RWPE1 (cell line): ENCODE data around the gene TMEM198.

Source experiments
- CTCF ChIA-PET: fragments of 350-600 bp; sonication (Branson Sonifier 250); formaldehyde crosslinking; extraction: SDS; loops from one replicate; lab custom pipeline; 2021; lab: Yijun Ruan, JAX
- POLR2A ChIA-PET: fragments of 400-600 bp; formaldehyde crosslinking; extraction: SDS; loops from one replicate; lab custom pipeline; 2020; ENCODE audit warnings: antibody characterized with exemption; ENCODE audit not compliant: low non-redundant PET; lab: Yijun Ruan, JAX
- DNase-seq: peaks from one replicate; pipeline ENCODE4 v3.0.0; 2012; ENCODE audit warnings: low spot score
- H3K27ac ChIP-seq: fragments of 450-650 bp; 2 replicates; pipeline ENCODE4 v1.5.1; 2017
- CTCF ChIP-seq: fragments of 450-650 bp; conservative IDR thresholded peaks from 2 replicates; pipeline ENCODE4 v1.5.1; 2017; ENCODE audit warnings: low read depth, mild to moderate bottlenecking

The TMEM198 gene

GRCh38 chr2:219591091-219591490 is 47.3 kb downstream of the TMEM198 start:
- CTCF ChIA-PET, result no interaction called here
- TF ChIP-seq CTCF, result no peak
- H3K27ac ChIP-seq, result no peak overlapping the region
- POLR2A ChIA-PET, result no interaction called here
- DNase-seq, result no peak

GRCh38 chr2:219592736-219593135 is 48.9 kb downstream of the TMEM198 start:
- CTCF ChIA-PET, result no interaction called here
- no peak for TF ChIP-seq CTCF
- POLR2A ChIA-PET, result no interaction called here
- no peak overlapping the region for H3K27ac ChIP-seq
- no peak for DNase-seq

GRCh38 chr2:219593154-219593553 is 49.3 kb downstream of the TMEM198 start:
- ChIA-PET POLR2A (no interaction called here), CTCF (no interaction called here)
- no peak for TF ChIP-seq CTCF
- DNase-seq, result no peak
- H3K27ac ChIP-seq, result no peak overlapping the region

GRCh38 chr2:219595256-219595655 is 51.4 kb downstream of the TMEM198 start:
- ChIA-PET CTCF (interaction anchor here (0.6 to 0.8 kb wide), 2 partner anchors 43 to 322 kb away, joined by 3 read pairs; no protein-coding TSS in a partner anchor), POLR2A (no interaction called here)
- DNase-seq, result no peak
- no peak for TF ChIP-seq CTCF
- H3K27ac ChIP-seq, result no peak overlapping the region

GRCh38 chr2:219596954-219597551 is 53.2 kb downstream of the TMEM198 start:
- no peak for TF ChIP-seq CTCF
- ChIA-PET POLR2A (interaction anchor here (1.1 to 1.3 kb wide), 2 partner anchors 26 to 309 kb away, joined by 3 to 4 read pairs; partner anchors contain the start of gene OBSL1), CTCF (interaction anchor here (0.5 to 1.6 kb wide), 3 partner anchors 36 to 87 kb away, joined by 3 to 5 read pairs (median 5); no protein-coding TSS in a partner anchor)
- H3K27ac ChIP-seq, result peak overlapping the region; percentile 89
- no peak for DNase-seq

GRCh38 chr2:219597552-219598307 is 53.9 kb downstream of the TMEM198 start, which contains the start of gene STK11IP:
Gene STK11IP (plus strand): TSS chr2:219597857. CDS start chr2:219598120, 263 bp downstream.
- POLR2A ChIA-PET, result interaction anchor here (1.1 to 1.3 kb wide), 2 partner anchors 27 to 310 kb away, joined by 3 to 4 read pairs; partner anchors contain the start of gene OBSL1
- CTCF ChIA-PET, result interaction anchor here (0.6 to 1.6 kb wide), 3 partner anchors 28 to 45 kb away, joined by 3 to 5 read pairs (median 5); no protein-coding TSS in a partner anchor
- peak within 1 kb of the TSS; percentile 89 for H3K27ac ChIP-seq
- peak; percentile 99 for DNase-seq
- no peak for TF ChIP-seq CTCF
